DMS153 treated with DMSO at 0.1 percent for 48 hours (cell line): ENCODE measurements around the gene DIS3L2.
"Not testable (repeated sequence)": the region's sequence is repeated elsewhere in the genome, so short reads cannot be mapped to it uniquely, and the experiment has no call there.

Experiments
- DNase-seq: peaks from one replicate; lab custom pipeline; 2025; ENCODE audit not compliant: unreplicated experiment; lab: John Stamatoyannopoulos, UW

DIS3L2 gene

DNA sequence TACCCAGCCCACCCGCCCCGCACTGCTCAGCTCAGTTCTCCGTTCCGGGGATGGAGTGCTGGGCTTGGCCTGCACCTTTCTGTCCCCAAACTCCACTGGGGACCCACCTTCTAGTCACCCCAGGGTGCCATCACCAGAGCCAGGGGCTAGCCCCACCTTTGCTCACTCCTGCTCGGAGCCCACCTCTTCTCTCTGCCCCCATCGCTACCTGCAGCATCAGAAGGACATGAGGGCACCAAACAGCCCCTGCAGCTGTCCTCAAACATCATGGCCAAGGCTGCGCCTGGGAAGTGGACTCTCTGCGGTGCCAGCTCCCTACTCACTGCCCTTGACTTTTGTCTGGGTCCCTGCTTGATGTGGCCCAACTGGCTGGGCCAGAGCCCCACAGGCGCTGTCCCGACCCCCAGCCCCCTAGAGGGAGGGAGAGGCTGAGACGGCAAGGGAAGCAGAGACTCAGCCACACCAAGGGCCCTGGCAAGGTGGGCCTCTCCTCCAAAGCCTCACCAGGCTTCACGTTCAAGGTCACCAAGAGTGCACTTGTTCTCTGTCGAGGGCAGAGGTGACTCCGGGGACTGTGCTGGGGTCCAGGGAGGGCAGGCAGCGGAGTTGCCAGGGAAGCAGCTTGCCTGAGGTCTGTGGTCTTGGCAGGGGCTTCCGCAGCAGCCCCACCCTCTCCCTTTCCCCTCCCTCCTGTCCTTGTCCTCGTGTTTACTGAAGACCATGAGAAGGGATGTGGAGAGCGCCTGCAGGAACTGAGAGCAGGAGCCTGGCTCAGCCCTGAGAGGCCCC lies 403.5 kb downstream of the DIS3L2 start:
- not testable (repeated sequence) for DNase-seq

DNA sequence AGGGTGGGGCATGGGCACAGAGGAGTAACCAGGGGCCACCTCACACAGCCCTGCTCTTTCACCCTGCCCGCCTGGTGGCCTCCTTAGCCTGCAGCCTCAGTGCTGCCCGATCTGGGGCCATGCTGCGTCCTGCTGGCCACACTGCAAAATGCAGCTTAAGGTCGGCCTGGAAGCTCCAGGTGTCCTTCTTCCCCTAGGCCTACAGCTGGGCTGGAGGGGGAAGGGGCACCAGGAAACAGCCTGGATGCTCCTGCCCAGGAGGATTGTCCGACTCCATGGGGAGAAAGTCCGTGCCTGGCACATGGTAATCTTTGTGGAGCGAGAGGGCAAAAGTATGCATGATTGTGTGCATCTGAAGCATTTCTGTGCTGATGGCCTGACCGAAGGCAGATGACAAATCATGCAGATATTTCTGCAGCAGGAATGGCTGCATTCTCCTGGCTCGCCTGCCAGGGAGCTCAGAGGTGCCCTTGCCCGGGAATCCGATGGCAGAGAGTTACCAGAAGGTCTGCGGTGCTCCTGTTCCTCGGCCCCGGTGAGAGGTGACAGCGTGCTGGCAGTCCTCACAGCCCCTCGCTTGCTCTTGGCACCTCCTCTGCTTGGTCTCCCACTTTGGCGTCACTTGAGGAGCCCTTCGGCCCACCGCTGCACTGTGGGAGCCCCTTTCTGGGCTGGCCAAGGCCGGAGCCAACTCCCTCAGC lies 404.3 kb downstream of the DIS3L2 start:
- no peak for DNase-seq

DNA sequence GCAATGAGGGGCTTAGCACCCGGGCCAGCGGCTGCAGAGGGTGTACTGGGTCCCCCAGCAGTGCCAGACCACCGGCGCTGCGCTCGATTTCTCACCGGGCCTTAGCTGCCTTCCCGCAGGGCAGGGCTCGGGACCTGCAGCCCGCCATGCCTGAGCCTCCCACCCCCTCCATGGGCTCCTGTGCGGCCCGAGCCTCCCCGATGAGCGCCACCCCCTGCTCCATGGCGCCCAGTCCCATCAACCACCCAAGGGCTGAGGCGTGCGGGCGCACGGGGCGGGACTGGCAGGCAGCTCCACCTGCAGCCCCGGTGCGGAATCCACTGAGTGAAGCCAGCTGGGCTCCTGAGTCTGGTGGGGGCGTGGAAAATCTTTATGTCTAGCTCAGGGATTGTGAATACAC lies 404.9 kb downstream of the DIS3L2 start:
- DNase-seq, result not testable (repeated sequence)

DNA sequence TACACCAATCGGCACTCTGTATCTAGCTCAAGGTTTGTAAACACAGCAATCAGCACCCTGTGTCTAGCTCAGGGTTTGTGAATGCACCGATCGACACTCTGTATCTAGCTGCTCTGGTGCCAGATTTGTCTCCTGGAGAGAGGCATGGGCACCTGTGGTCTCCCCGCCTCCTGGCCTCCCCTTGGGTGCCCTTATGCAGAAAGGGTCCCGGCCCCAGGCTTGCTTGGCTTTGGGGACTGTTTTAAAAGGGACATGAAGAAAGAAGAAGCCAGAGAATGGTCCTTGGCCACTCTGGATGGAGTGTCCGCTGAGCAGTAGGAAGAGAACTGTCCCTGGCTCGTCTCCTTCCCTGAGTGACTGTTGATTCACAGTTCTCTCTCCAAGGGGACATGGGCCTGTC lies 405.5 kb downstream of the DIS3L2 start:
- no peak for DNase-seq

DNA sequence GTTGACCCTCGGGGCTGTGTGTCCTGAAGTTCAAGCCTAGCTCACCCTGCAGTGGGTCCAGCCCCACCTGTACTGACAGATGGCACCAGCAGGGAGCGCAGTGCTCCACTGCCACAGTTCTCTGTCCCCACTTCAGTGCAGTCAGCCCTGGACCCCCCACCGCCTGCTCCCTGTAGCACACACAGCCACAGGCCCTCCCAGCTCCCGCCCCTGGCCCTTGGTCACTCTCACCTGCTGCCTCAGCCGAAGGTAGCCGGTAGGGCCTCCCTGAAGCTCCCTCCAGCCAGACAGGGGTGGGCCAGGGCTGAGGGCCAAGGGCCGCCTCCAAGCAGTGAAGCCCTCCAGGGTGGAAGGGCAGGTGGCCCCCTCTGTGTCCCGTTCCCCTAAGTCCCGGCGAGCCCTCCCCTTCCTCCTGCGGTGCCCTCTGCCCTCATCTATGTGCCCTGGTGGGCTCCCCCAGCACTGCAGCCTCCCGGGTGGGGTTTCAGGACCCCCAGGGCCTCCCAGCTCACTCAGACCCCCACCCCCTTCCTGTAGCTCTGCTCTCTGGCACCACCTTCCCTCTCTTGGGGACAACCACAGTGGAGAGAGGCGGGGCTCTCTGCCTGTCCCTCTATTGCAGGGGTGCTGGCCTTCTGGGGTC lies 406.2 kb downstream of the DIS3L2 start:
- no peak for DNase-seq

DNA sequence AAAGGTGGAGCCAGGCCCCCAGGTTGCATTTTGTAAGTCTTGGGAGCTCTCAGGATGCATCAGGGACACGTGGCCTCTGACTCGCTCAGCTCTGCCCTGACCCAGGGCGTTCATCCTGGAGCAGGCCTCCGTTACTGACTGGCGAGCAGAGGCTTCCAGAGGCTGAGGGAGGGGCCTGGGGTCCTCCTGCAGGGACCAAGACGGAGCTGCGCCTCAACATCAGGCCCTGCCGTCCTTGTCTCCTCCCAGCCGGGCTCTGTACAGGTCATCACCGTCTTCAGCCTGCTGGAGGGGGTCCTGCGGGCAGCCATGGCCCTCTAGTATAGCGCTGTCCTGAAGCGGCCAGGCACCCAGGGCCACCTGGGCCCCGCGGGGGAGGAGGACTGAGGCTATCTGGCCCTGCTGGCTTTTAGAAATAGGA lies 406.8 kb downstream of the DIS3L2 start:
- DNase-seq, result no peak

DNA sequence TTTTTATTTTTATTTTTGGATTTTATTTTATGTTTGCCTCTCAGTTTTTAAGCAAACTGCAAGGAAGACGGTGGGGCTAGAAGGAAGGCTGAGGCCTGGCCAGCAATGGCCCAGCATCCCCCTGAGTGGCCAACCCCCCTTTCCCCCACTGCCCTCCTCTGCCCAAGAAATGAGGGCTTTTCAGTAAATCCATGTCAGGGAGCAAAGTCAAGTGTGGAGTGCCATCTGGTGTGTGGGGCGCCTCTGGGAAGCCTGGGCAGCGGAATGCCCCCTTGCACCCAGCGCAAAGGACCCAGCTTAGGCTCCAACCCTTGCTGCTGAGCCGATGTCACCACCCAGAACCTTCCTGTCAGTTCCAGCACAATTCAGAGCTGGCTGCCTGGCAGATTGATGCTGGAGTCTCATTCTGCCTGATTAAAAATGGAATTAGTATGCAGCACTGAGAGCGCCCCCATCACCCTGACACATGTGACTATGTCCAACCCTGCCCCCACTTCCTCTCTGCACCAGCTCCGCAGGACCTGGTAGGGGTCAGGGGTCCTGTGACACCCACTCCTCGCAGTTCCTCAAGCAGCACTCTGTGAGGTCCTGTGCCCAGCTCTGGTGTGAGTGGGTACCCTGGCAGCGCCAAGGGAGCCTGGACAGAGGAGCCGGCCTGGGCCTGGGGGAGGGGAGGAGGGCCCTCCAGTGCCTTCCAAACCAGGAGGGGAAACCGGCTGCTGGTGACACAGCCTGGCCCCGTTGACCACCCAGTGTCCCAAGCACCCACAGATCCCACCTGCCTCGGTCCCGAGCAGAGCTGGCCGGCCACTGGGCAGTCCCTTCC lies 407.8 kb downstream of the DIS3L2 start:
- DNase-seq, result no peak

DNA sequence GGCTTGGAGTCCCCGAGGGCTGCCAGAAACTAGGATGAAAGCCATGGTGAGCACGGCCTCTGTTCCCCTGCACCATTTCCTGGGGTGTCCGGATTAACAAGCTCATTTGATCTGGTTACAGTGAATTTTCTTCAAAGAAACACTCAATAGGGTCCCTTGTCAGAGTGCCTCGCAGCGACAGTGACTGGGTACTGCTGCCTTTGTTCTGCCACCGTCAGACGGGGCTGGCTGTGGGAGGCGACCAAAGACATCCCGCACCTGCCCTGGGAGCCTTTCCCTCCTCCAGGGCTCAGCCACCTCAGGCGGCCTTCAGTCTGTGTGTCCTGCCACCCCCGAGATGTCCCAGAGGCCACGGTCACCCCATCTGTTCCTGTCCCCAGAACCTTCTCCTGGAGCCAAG lies 408.5 kb downstream of the DIS3L2 start:
- not testable (repeated sequence) for DNase-seq

DNA sequence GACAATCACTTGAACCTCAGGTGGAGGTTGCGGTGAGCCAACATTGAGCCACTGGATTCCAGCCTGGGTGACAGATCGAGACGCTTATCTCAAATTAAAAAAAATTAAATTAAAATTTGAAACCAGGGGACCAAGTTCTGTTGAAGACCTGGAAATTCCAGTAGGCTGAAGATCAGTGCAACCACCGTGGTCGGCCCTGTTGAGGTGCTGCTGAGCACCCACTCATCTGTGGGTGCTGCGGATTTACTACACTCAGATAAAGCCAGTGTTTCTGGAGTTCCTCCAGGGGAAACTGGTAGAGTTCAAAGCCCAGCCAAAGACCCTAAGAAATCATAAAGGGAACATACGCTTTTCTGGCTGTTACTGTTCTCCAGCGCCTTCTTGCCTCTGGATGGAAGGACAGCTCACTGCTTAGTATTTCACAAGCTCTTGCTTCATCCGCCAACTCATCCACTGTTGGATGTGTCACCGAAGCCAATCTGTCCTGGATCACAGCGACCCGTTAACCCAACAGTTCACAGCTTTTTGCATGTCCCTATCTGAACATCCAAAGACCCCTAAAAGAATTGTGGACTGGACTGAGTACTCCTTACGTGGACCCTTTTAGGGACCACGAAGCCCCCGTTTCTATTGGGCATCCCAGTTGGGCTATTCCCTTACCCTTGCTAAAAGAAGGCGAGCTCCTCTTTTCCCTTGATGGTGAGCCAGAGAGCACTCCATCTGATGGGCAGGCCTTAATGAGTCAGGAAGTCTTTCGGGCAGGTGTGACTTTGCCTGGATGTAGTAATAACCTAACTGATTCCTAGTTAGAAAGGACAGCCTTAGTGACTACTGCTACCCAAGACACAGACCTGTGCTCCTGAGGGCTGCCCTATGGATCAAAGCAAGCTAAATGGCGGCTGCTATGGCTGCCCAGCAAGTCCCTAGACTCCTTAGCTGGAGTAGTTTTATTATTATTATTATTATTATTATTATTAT lies 411.0 kb downstream of the DIS3L2 start:
- DNase-seq, result no peak

DNA sequence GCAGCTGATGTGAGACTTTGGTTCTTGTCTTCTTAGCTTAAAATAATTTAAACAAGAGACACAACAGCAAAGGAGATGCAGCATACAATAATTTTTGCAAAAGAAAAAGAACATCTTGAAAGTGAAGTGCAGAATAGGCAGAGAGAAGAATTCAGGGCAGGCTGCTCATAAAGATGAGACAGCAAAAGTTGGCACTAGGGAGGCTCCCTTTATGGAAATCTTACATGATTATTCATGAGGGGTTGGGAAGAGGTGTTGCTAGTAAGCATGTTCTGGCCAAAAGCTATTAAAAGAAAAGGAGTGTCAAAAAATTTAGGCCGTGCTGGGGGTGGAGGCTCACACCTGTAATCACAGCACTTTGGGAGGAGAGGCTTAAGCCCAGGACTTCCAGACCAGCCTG lies 412.8 kb downstream of the DIS3L2 start:
- no peak for DNase-seq

DNA sequence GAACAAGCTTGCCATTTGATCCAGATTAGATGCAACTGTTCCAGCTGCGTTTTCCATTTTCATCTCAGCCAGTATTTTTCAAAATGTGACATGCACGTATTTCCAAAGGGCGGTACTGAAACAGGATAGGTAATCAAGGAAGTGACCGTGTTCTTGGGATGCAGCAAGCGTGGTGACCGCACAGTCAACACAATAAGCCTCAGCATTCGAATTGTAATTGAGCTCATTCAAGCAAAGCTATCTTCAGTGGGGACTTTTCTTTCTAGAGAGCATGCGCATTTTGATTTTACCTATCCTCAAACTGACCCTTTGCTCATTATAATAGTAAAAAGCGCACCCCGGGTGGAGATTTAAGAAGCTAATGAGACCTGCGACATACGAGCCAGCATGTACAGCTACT lies 413.7 kb downstream of the DIS3L2 start:
- DNase-seq, result no peak

DNA sequence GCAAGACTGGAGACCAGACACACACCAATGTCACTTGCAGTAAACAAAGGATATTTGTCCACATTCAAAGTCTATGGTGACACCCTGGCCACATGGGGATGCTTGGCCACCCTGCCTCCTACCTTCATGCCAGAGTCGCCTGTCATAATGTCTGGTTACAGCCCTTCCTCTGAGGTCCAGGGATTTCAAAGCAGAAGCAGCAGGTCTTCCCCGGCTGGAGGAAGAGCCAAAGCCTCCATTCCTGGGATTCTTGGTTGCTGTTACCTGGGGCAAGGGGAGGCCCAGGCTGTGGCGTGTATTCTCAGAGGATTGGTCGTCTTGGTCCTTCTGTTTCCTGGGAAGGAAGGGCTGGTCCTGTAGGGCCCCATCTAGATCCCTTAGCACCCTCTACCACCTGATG lies 414.7 kb downstream of the DIS3L2 start:
- no peak for DNase-seq

DNA sequence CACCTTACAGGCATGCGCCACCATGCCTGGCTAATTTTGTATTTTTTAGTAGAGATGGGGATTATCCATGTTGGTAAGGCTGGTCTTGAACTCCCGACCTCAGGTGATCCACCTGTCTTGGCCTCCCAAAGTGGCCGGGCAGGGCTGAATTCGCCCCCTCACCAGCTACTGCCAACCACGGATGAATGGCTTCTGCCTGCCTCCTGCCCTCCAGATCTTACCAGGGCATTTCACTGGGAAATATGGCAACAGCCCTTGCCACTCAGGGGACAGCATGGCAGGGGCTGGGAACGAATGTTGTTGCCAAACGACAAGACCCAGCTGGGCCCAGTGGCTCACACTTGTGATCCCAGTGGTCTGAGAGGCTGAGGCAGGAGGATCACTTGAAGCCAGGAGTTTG lies 415.2 kb downstream of the DIS3L2 start:
- no peak for DNase-seq

DNA sequence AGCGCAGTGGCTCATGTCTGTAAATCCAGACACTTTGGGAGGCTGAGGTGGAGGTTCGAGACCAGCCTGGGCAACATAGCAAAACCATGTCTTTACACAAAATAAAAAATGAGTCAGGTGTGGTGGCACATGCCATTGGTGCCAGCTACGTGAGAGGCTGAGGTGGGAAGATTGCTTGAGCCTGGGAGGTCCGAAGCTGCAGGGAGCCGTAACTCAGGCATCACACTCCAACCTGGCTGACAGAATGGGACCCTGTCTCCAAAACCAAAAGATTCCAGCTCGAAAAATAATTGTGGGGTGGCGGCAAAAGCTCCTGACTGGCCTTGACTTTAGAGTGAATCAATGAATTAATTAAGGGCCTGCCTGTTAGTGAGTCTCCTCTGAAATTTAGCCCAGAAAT lies 415.8 kb downstream of the DIS3L2 start:
- no peak for DNase-seq

DNA sequence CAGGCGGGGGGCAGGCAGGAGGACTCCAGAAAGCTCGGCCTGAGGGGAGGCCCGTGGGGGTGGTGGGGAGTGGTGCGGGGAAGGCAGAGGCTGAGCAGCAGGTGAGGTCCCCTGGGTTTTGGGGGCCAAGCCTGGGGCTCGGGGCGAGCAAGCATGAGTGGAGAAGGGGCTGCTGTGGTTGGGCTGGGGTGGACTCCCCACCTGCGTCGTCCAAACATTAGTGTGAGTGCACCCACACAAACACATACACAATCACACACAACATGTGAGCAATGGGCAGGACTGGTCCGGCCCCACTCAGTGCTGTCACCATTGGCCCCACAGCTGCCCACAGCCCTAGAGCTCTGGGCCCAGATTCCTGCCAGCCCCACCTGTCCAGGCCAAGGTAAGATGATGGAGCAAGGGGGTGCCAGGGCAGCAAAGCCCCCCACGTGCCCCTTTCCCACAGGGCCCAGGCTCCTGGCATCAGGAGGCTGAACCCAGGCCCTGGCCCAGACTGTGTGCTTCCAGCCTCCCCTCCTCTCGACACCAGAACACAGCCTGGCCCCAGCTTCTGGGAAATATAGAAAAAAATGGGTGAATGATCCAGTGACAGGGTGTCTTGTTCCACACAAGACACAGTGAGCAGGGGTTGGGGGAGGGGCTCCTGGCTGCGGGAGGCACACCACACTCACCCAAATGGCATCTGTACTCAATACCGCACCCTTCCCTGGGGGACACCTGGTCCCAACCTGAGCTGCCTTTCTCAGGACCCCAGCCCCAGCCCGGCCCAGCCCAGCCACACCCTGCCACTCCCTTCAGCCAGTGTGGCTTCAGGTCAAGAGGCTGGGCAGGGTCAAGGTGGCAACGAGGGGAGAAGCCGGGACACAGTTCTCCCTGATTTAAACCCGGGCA lies 416.6 kb downstream of the DIS3L2 start:
- DNase-seq, result no peak

DNA sequence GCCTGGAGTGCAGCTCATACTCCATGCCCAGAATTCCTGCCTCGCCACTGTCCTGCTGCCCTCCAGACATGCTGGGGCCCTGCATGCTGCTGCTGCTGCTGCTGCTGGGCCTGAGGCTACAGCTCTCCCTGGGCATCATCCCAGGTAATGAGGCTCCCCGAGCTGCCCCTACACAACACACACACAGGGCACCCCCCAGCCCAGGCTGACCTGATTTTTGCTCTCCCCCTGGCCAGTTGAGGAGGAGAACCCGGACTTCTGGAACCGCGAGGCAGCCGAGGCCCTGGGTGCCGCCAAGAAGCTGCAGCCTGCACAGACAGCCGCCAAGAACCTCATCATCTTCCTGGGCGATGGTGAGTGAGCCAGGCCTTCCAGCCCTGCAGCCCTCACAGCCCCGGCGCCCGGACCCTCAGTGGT lies 417.2 kb downstream of the DIS3L2 start, which contains the start of gene ALPP:
Gene ALPP (plus strand): TSS at position 17 of the 417 bp plus-strand sequence. CDS start 52 bp downstream, at position 69.
- DNase-seq, result not testable (repeated sequence)

DNA sequence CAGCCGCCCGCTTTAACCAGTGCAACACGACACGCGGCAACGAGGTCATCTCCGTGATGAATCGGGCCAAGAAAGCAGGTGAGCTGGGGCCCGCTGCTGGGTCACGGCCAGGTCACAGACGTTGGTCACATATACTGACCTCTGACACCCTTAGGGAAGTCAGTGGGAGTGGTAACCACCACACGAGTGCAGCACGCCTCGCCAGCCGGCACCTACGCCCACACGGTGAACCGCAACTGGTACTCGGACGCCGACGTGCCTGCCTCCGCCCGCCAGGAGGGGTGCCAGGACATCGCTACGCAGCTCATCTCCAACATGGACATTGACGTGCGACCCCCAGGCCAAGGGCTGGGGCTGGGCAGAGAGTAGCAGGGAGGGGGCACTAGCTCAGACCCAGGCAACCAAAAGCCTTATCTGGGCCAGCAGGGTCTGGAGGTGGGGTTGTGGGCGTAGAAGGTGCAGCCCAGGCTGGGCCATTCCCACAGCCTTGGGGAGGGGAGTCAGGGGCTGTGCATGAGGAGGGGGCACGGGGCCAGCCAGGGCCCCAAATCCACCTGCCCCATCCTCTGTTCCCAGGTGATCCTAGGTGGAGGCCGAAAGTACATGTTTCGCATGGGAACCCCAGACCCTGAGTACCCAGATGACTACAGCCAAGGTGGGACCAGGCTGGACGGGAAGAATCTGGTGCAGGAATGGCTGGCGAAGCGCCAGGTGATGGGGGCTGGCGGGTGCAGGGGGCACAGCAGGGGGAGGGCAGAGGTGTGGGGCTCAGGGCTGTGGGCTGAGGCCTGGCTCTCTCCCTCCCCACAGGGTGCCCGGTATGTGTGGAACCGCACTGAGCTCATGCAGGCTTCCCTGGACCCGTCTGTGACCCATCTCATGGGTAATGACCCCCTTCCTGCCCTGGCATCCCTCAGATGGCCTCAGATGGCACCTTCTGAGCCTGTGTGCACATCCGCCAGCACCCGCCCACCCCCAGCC lies 418.4 kb downstream of the DIS3L2 start:
- not testable (repeated sequence) for DNase-seq
